GM18907 (cell line): ENCODE measurements around the gene SFXN1.
"Not testable (repeated sequence)": the region's sequence is repeated elsewhere in the genome, so short reads cannot be mapped to it uniquely, and the experiment has no call there.

Experiments
- ATAC-seq: cut with Tn5 transposase; IDR thresholded peaks from one replicate; pipeline ENCODE4 v1.9.1; 2021; ENCODE audit warnings: mild to moderate bottlenecking, moderate library complexity; ENCODE audit not compliant: unreplicated experiment

Gene SFXN1

GRCh38 chr5:175493726-175494125 is 15.4 kb downstream of the SFXN1 start:
- ATAC-seq: no peak

- no peak for ATAC-seq
These were observed 16.2 kb downstream of the SFXN1 start for GRCh38 chr5:175494264-175495183.

- no peak for ATAC-seq
These were observed 23.4 kb downstream of the SFXN1 start for GRCh38 chr5:175501759-175502158.

- not testable (repeated sequence) for ATAC-seq
These were observed 29.3 kb downstream of the SFXN1 start for GRCh38 chr5:175507671-175508070.

- no peak for ATAC-seq
These were observed 30.5 kb downstream of the SFXN1 start for GRCh38 chr5:175508896-175509295.

GRCh38 chr5:175513297-175513696 is 34.9 kb downstream of the SFXN1 start:
- ATAC-seq: no peak

- no peak for ATAC-seq
These were observed 35.4 kb downstream of the SFXN1 start for GRCh38 chr5:175513726-175514125.

- ATAC-seq: no peak
These were observed 38.8 kb downstream of the SFXN1 start for GRCh38 chr5:175516933-175517823.

GRCh38 chr5:175517824-175518450 is 39.6 kb downstream of the SFXN1 start:
- no peak for ATAC-seq

GRCh38 chr5:175519006-175519405 is 40.6 kb downstream of the SFXN1 start:
- no peak for ATAC-seq

- no peak for ATAC-seq
These were observed 42.0 kb downstream of the SFXN1 start for GRCh38 chr5:175520321-175520720.

- ATAC-seq: no peak
These were observed 42.5 kb downstream of the SFXN1 start for GRCh38 chr5:175520873-175521272.

GRCh38 chr5:175521313-175521833 is 43.0 kb downstream of the SFXN1 start:
- ATAC-seq: no peak

GRCh38 chr5:175523292-175523691 is 44.9 kb downstream of the SFXN1 start:
- ATAC-seq: no peak

GRCh38 chr5:175524211-175524610 is 45.9 kb downstream of the SFXN1 start:
- ATAC-seq: no peak

GRCh38 chr5:175526691-175527090 is 48.3 kb downstream of the SFXN1 start:
- ATAC-seq: no peak

GRCh38 chr5:175531361-175531760 is 53.0 kb downstream of the SFXN1 start:
- no peak for ATAC-seq

GRCh38 chr5:175534070-175534932 is 55.9 kb downstream of the SFXN1 start:
- ATAC-seq: peak; percentile 95

- ATAC-seq: not testable (repeated sequence)
These were observed 57.0 kb downstream of the SFXN1 start for GRCh38 chr5:175535331-175535730.

GRCh38 chr5:175535796-175536195 is 57.4 kb downstream of the SFXN1 start:
- no peak for ATAC-seq
